ENCODE results near the gene PTPRU.

Gene PTPRU

DNA sequence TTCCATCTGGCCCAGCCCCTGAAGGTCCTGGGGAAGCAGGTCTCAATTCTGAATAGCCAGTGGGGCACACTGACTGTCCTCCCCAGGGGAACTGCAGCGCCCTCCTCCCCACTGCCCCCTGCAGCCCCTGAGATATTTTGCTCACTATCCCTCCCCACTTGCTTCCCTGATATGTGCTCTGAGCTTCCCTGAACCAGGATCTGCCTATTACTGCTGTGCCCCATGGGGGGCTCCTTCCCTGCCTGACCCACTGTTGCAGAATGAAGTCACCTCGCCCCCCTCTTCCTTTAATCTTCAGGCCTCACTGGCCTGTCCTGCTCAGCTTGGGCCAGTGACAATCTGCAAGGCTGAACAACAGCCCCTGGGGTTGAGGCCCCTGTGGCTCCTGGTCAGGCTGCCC is 89.8 kb downstream of the PTPRU start:
- TF ChIP-seq, protein P1, sequence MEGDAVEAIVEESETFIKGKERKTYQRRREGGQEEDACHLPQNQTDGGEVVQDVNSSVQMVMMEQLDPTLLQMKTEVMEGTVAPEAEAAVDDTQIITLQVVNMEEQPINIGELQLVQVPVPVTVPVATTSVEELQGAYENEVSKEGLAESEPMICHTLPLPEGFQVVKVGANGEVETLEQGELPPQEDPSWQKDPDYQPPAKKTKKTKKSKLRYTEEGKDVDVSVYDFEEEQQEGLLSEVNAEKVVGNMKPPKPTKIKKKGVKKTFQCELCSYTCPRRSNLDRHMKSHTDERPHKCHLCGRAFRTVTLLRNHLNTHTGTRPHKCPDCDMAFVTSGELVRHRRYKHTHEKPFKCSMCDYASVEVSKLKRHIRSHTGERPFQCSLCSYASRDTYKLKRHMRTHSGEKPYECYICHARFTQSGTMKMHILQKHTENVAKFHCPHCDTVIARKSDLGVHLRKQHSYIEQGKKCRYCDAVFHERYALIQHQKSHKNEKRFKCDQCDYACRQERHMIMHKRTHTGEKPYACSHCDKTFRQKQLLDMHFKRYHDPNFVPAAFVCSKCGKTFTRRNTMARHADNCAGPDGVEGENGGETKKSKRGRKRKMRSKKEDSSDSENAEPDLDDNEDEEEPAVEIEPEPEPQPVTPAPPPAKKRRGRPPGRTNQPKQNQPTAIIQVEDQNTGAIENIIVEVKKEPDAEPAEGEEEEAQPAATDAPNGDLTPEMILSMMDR (IDR thresholded peaks at IDR 0.05), result no peak
- no peak overlapping the region for H3K4me3 ChIP-seq

DNA sequence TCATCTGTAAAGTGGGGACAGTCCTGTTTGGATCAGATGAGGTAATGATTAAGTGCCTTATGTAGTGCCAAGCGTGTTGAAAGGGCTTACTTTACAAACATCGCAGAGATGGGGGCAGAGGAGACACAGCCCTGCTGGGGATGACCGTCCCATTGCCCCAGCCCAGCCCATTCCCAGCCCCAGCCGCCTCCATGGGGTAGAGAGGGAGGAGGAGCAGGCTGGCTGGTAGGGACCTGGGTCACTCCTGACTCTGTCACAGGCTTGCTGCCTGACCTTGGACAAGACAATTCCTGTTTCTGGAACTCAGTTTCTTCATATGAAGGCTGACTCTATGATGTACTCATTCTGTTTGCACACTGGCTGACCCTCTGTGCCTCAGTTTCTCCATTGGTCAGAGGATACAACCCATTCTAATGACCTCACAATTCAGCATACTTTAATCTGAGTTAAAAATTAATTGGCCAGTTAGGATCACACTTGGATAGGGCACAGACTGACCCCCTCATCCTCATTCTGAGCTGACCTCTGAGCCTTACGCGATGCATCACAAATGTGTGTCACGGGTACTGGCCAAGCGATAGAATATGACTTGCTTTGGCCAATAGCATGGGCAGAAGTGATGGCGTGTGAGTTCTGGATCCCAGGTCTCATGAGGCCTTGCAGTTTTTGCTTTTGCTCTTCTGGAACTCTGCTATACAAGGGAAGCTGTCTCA is 91.1 kb downstream of the PTPRU start:
- TF ChIP-seq, protein P1 (IDR thresholded peaks at IDR 0.05), result no peak
- Histone ChIP-seq H3K27ac (no peak overlapping the region), H3K4me3 (no peak overlapping the region)
- DNase-seq (ENCODE audit: low spot score), result no peak

More for the DNA sequence above, 89.8 kb downstream of the PTPRU start:
- DNase-seq (ENCODE audit: low spot score), result no peak
- H3K27ac ChIP-seq, result no peak overlapping the region

DNA sequence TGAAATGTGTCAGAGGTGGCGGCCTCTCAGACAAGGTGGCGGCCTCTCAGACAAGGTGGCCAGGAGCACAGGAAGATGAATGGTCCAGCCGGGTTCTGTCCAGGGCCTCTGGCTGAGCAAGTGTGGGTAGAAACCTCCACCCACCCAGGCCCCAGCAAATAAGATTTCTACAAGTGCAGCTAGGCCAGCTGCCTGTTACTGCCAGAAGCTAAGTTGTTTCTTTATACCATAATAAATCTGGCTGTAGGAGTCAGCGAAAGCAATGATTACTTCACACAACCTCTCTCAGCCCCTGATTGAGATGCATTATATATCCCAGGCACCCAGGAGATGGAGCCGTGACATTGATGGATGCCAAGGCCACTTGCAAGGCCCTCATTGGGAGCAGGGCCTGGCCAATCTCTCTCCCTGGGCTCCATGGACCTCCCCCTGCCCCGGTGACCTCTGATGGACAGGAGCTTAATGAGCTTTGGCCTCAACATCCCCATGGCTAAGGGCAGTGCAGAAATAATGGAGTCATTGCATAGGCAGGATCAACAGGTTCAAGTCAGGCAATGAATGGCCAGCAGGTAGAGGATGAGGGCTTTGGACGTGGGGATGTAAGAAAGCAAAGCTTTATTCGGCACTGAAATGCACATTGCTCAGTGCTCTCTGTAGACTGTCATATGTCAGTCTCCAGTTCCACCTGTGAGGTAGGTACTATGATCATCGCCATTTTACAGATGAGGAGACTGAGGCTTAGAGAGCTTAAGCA is 92.9 kb downstream of the PTPRU start:
- no peak for DNase-seq (ENCODE audit: low spot score)
- TF ChIP-seq, protein P1 (IDR thresholded peaks at IDR 0.05), result no peak
- H3K27ac ChIP-seq, result no peak overlapping the region
- no peak overlapping the region for H3K4me3 ChIP-seq

- no peak overlapping the region for H3K27ac ChIP-seq
- no peak for DNase-seq (ENCODE audit: low spot score)
- no peak overlapping the region for H3K4me3 ChIP-seq
- TF ChIP-seq, protein P1 (IDR thresholded peaks at IDR 0.05), result no peak
These were observed 93.8 kb downstream of the PTPRU start for GRCh38 chr1:29330089-29330488.

DNA sequence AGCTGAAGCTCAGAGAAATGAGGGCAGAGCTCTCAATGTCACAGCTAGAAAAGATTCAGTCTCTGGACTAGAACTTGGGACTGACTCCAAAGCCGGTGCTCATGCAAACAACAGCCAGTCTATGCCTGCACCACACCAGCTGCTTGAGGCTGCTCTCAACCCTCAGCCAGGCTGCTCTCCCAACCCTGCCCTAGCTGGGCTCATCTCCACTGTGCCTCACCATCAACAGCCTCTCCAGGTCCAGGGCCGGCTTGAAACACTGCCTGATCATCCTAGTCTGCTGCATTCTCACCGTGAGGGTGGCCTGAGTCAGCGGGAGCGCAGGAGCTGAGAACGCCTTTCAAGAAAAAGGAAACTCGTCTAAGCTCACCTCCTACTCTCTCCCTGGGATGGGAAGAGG is 94.5 kb downstream of the PTPRU start:
- H3K27ac ChIP-seq, result no peak overlapping the region
- no peak for DNase-seq (ENCODE audit: low spot score)
- TF ChIP-seq, protein P1 (IDR thresholded peaks at IDR 0.05), result no peak
- no peak overlapping the region for H3K4me3 ChIP-seq

DNA sequence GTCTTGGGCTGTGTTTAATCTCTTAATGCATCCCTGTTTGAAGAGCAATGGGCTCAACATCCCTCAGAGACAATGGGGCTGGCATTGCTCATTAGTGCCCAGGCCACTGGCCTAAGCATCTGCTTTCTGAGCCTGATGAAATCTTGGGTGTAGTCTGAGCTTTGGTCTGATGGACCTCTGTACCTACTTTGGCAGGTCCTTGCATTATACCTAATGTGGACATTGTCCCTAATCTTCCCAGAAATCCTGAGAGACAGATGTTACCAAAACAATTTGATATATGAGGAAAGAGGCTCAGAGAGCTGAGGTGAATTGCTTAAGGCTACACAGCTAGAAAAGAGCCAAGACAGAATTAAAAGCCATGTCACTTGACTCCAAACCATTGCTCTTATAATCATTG is 95.0 kb downstream of the PTPRU start:
- no peak overlapping the region for H3K27ac ChIP-seq
- no peak overlapping the region for H3K4me3 ChIP-seq
- no peak for DNase-seq (ENCODE audit: low spot score)
- TF ChIP-seq, protein P1 (IDR thresholded peaks at IDR 0.05), result no peak

- TF ChIP-seq, protein P1 (IDR thresholded peaks at IDR 0.05), result no peak
- no peak overlapping the region for H3K4me3 ChIP-seq
- no peak overlapping the region for H3K27ac ChIP-seq
- DNase-seq (ENCODE audit: low spot score), result no peak
These were observed 95.4 kb downstream of the PTPRU start for GRCh38 chr1:29331729-29332128.

All from coronary artery (tissue), 2 donors.